ENCODE data around the gene PDE11A.

The PDE11A gene

GRCh38 chr2:178072383-178073301 is at the start of gene PDE11A:
Gene PDE11A (minus strand): TSS chr2:178072777. CDS start chr2:178072437, 340 bp downstream.
- peak; percentile 79 to 83 for DNase-seq

DNA sequence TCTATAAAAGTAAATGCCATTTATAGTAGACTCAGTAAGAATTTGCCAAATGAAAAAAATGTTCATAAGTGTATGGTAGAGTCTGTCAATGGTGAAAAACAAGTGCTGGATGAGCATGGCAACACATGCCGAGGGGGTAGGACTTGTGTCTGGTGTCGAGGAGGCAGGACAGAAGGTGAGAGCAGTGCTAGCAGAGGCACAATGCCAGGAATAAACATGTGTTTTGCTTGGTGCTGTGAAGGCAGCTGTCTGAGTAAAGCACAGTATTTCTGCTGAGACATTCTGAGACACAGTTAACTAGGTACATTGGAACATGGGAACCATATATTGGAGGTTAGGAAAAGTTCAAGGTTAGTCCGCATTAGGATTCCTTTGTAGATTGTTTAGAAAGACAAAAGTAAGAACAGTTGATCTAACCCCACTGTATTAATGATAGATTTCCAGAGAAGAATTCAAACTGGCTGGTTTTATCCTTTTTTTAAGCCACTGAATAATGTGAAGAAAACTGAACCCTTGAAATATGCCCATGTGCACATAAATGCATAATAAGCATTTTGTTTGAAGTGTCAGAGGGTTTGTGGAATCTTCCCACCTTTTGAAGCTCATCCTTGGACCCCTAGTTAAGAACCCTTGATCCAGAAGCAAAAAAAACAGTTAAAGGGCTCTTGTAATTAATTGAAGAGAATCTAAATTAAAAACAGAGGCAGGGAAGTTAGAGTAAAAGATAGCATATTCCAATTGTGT is 46.8 kb upstream of the PDE11A start:
- TF ChIP-seq GATA1 (IDR thresholded peaks at IDR 0.05; ENCODE audit: low read depth, low read length) (no peak), POLR2A (IDR thresholded peaks at IDR 0.05; ENCODE audit: low read length) (no peak)
- DNase-seq, result no peak

More at GRCh38 chr2:178072383-178073301, at the start of gene PDE11A:
- no peak for TF ChIP-seq POLR2A (IDR thresholded peaks at IDR 0.05; ENCODE audit: low read length)
- no peak for TF ChIP-seq GATA1 (IDR thresholded peaks at IDR 0.05; ENCODE audit: low read depth, low read length)

- TF ChIP-seq GATA1 (IDR thresholded peaks at IDR 0.05; ENCODE audit: low read depth, low read length) (no peak), POLR2A (IDR thresholded peaks at IDR 0.05; ENCODE audit: low read length) (no peak)
These were observed 45.1 kb upstream of the PDE11A start for GRCh38 chr2:178117725-178118124.

DNA sequence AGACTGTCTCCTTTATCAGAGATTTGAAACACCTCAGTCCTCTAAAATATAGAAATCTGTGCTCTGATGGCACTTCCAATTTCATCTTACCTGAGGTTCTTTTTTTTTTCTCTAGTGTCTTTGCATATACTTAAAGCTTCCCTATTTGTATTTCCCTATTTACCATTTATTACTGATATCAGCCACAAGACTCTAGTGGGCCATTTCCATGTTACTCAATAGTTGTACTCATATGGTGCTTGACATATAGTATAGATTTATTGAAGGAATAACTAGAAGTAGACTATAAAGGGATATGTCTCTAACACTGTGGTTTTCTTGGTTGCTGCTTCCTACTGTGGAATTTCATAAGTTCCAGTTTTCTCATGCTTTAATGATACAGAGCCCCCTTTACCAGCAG is 42.7 kb upstream of the PDE11A start:
- no peak for TF ChIP-seq POLR2A (IDR thresholded peaks at IDR 0.05; ENCODE audit: low read length)
- no peak for TF ChIP-seq GATA1 (IDR thresholded peaks at IDR 0.05; ENCODE audit: low read depth, low read length)
- DNase-seq, result no peak

More at GRCh38 chr2:178117725-178118124, 45.1 kb upstream of the PDE11A start:
- no peak for DNase-seq

- DNase-seq, result no peak
- TF ChIP-seq POLR2A (IDR thresholded peaks at IDR 0.05; ENCODE audit: low read length) (no peak), GATA1 (IDR thresholded peaks at IDR 0.05; ENCODE audit: low read depth, low read length) (no peak)
These were observed 41.9 kb upstream of the PDE11A start for GRCh38 chr2:178114462-178114861.

GRCh38 chr2:178112202-178113152 is 39.9 kb upstream of the PDE11A start, which contains the start of gene RBM45:
Gene RBM45 (plus strand): TSS chr2:178112437. CDS start chr2:178112547, 110 bp downstream.
- TF ChIP-seq POLR2A (IDR thresholded peaks at IDR 0.05; ENCODE audit: low read length) (peak; percentile 89), GATA1 (IDR thresholded peaks at IDR 0.05; ENCODE audit: low read depth, low read length) (no peak)
- DNase-seq, result peak; percentile 94 to 96

- TF ChIP-seq POLR2A (IDR thresholded peaks at IDR 0.05; ENCODE audit: low read length), result no peak
- no peak for TF ChIP-seq GATA1 (IDR thresholded peaks at IDR 0.05; ENCODE audit: low read depth, low read length)
- DNase-seq, result no peak
These were observed 39.2 kb upstream of the PDE11A start for GRCh38 chr2:178111743-178112142.

GRCh38 chr2:178110681-178111080 is 38.1 kb upstream of the PDE11A start:
- no peak for DNase-seq
- TF ChIP-seq POLR2A (IDR thresholded peaks at IDR 0.05; ENCODE audit: low read length) (no peak), GATA1 (IDR thresholded peaks at IDR 0.05; ENCODE audit: low read depth, low read length) (no peak)

DNA sequence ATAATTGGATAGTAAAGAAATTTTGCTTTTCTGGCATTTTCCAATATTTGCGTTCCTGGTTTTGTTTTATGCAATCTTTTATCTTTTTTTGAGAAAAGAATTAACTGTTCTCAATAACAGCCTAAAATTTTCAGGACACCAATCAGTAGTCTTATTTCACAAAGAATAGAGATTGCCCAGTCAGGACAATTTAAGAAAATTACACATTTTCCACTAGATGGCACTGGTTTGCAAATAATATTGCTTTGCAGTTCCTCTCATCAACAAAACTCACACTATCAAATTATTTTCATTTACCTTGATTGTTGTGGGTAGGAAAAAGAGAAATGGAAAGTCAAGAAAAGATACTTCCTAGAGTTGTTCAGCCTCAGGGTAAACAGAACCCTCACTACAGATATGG is 37.2 kb upstream of the PDE11A start:
- DNase-seq, result peak; percentile 47 to 65
- TF ChIP-seq GATA1 (IDR thresholded peaks at IDR 0.05; ENCODE audit: low read depth, low read length), result no peak
- no peak for TF ChIP-seq POLR2A (IDR thresholded peaks at IDR 0.05; ENCODE audit: low read length)

GRCh38 chr2:178108176-178108575 is 35.6 kb upstream of the PDE11A start:
- TF ChIP-seq GATA1 (IDR thresholded peaks at IDR 0.05; ENCODE audit: low read depth, low read length) (no peak), POLR2A (IDR thresholded peaks at IDR 0.05; ENCODE audit: low read length) (no peak)
- no peak for DNase-seq

GRCh38 chr2:178106053-178106452 is 33.5 kb upstream of the PDE11A start:
- TF ChIP-seq GATA1 (IDR thresholded peaks at IDR 0.05; ENCODE audit: low read depth, low read length) (no peak), POLR2A (IDR thresholded peaks at IDR 0.05; ENCODE audit: low read length) (no peak)
- DNase-seq, result no peak

DNA sequence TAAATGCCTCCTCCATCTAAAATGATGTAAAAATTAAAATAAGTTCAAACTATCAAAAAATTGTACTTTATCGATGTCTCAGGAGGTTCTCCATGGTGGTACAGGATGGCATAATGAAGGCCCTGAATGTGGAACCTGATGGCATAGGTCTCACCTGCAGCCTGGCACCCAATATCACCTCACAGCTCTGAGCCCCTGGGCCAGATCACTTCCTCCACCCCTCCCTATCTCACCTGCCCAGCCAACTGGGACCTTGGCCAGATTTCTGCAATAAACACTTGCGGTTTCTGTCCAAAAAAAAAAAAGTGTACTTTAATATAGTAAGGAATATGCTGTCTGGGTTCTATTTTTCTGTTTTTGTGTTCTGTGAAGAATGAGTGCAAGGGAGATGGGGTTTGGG is 33.0 kb upstream of the PDE11A start:
- no peak for DNase-seq
- TF ChIP-seq GATA1 (IDR thresholded peaks at IDR 0.05; ENCODE audit: low read depth, low read length) (no peak), POLR2A (IDR thresholded peaks at IDR 0.05; ENCODE audit: low read length) (no peak)
